SK-N-SH (cell line): Measurements from ENCODE around the gene PEX26. TPM values are rescaled to one million over a fixed set of nuclear protein-coding genes. Genes with fewer than 3 reads are reported as not detected.

Experiments used
- CTCF ChIA-PET: fragments of 300-600, 350-600 bp; formaldehyde crosslinking; extraction: SDS; loops from one replicate; lab custom pipeline; 2021; lab: Yijun Ruan, JAX
- POLR2A ChIA-PET: fragments of 350-600 bp; sonication (Branson Sonifier 250); formaldehyde crosslinking; extraction: SDS; loops from one replicate; lab custom pipeline; 2020; ENCODE audit warnings: antibody characterized with exemption, inconsistent platforms; lab: Yijun Ruan, JAX
- DNase-seq: peaks from one replicate; pipeline ENCODE4 v3.0.0; 2012
- H2AFZ ChIP-seq: fragments of 200-600 bp; sonication (generic); 2 replicates; pipeline ENCODE4 v1.8.1; 2016; ENCODE audit warnings: antibody characterized with exemption, mild to moderate bottlenecking, low read depth
- H3F3A ChIP-seq: fragments of 200-600 bp; sonication (generic); replicated peaks from 2 replicates; pipeline ENCODE3; 2016; ENCODE audit warnings: antibody characterized with exemption, mild to moderate bottlenecking; ENCODE audit not compliant: insufficient read depth
- H3K27ac ChIP-seq, 2 experiments: fragments of 200-500 bp in 1 of 2; fragments of 200-600 bp in 1 of 2; sonication (Bioruptor generic) in 1 of 2; sonication (generic), shearing (Covaris generic) in 1 of 2; 2 replicates each; pipeline versions ENCODE4 v1.5.1 to v1.6.1; 2014 to 2016; ENCODE audit warnings: low read depth in 2 of 2, inconsistent platforms in 1 of 2, low read length in 1 of 2, mild to moderate bottlenecking in 1 of 2, mixed read lengths in 1 of 2
- H3K27me3 ChIP-seq: fragments of 200-600 bp; sonication (generic), shearing (Covaris generic); 2 replicates; pipeline ENCODE4 v1.6.1; 2016; ENCODE audit warnings: mixed run types; ENCODE audit not compliant: insufficient read depth
- H3K36me3 ChIP-seq, 2 experiments: fragments of 200-500 bp in 1 of 2; fragments of 200-600 bp in 1 of 2; sonication (Bioruptor generic) in 1 of 2; sonication (generic) in 1 of 2; replicated peaks in 1 of 2; 2 replicates each; pipeline versions ENCODE3 to v1.5.1; 2014 to 2016; ENCODE audit warnings: low read length in 1 of 2, mild to moderate bottlenecking in 1 of 2; ENCODE audit not compliant: insufficient read depth in 2 of 2, control insufficient read depth in 1 of 2
- H3K4me1 ChIP-seq, 2 experiments: fragments of 200-500 bp in 1 of 2; fragments of 200-600 bp in 1 of 2; sonication (Bioruptor generic) in 1 of 2; sonication (generic), shearing (Covaris generic) in 1 of 2; 2 replicates each; pipeline versions ENCODE4 v1.5.1 to v1.6.1; 2014 to 2016; ENCODE audit warnings: low read depth in 1 of 2, low read length in 1 of 2, mixed run types in 1 of 2; ENCODE audit not compliant: insufficient read depth in 2 of 2, control insufficient read depth in 1 of 2
- H3K4me2 ChIP-seq: fragments of 200-600 bp; sonication (generic), shearing (Covaris generic); 2 replicates; pipeline ENCODE4 v1.6.1; 2017; ENCODE audit warnings: mixed run types
- H3K4me3 ChIP-seq, 2 experiments: fragments of 200-500 bp in 1 of 2; fragments of 200-600 bp in 1 of 2; sonication (Bioruptor generic) in 1 of 2; sonication (generic), shearing (Covaris generic) in 1 of 2; 2 replicates each; pipeline versions ENCODE4 v1.5.1 to v1.8.1; 2014 to 2016; ENCODE audit warnings: low read depth in 2 of 2, inconsistent platforms in 1 of 2, low read length in 1 of 2, mild to moderate bottlenecking in 1 of 2, mixed read lengths in 1 of 2, moderate library complexity in 1 of 2
- H3K79me2 ChIP-seq: fragments of 200-600 bp; sonication (generic); 2 replicates; pipeline ENCODE4 v1.8.1; 2017; ENCODE audit warnings: mild to moderate bottlenecking; ENCODE audit not compliant: insufficient read depth
- H3K9ac ChIP-seq: fragments of 200-600 bp; sonication (generic); 2 replicates; pipeline ENCODE4 v1.6.1; 2017; ENCODE audit warnings: mixed run types
- H3K9me2 ChIP-seq: fragments of 200-600 bp; sonication (generic); 2 replicates; pipeline ENCODE4 v1.6.1; 2017; ENCODE audit warnings: mixed run types
- H3K9me3 ChIP-seq: fragments of 200-600 bp; sonication (generic); 2 replicates; pipeline ENCODE4 v1.6.1; 2017; ENCODE audit warnings: mixed run types, mild to moderate bottlenecking, moderate library complexity
- H4K20me1 ChIP-seq: fragments of 200-600 bp; sonication (generic); 2 replicates; pipeline ENCODE4 v1.6.1; 2017; ENCODE audit warnings: mild to moderate bottlenecking, mixed run types; ENCODE audit not compliant: insufficient read depth
- CHD2 ChIP-seq: fragments of 150-350 bp; IDR thresholded peaks from 2 replicates; pipeline ENCODE4 v1.6.1; 2018; ENCODE audit warnings: low read length; ENCODE audit not compliant: partially characterized antibody
- FOXM1 ChIP-seq: IDR thresholded peaks from 2 replicates; pipeline ENCODE4 v1.4.0; 2012; ENCODE audit warnings: low read depth, mild to moderate bottlenecking
- GABPA ChIP-seq: IDR thresholded peaks from 2 replicates; pipeline ENCODE4 v1.4.0; 2012; ENCODE audit warnings: low read depth, mild to moderate bottlenecking
- MXI1 ChIP-seq: IDR thresholded peaks from 2 replicates; pipeline ENCODE4 v1.6.1; 2012; ENCODE audit warnings: mild to moderate bottlenecking, low read depth, low read length, improper control_type of control experiment
- NFIC ChIP-seq: IDR thresholded peaks from 2 replicates; pipeline ENCODE4 v1.4.0; 2012; ENCODE audit warnings: borderline replicate concordance
- RCOR1 ChIP-seq: fragments of 150-350 bp; IDR thresholded peaks from 2 replicates; pipeline ENCODE4 v1.6.1; 2017; ENCODE audit warnings: antibody characterized with exemption, low read length
- RXRA ChIP-seq: IDR thresholded peaks from 2 replicates; pipeline ENCODE4 v1.4.0; 2012; ENCODE audit warnings: low read depth, mild to moderate bottlenecking, borderline replicate concordance
- TEAD4 ChIP-seq: IDR thresholded peaks from 2 replicates; pipeline ENCODE4 v1.4.0; 2012; ENCODE audit warnings: mild to moderate bottlenecking, borderline replicate concordance; ENCODE audit not compliant: insufficient read depth
- WGBS: methylation state at CpG from one replicate; pipeline ENCODE4 v1.1.6; 2017; ENCODE audit warnings: low lambda C conversion rate; 5-methylcytosine and 5-hydroxymethylcytosine counted together
- polyA plus RNA-seq, 3 experiments: library from polyadenylated mRNA; depleted of rRNA; stranded (reverse); fragments of >200 nt; gene quantifications; 2 replicates each; pipeline ENCODE4 v1.2.3, GENCODE V29; 2012
- TF ChIP-seq, protein P1 (sequence below): IDR thresholded peaks from 2 replicates; pipeline ENCODE4; 2012
- TF ChIP-seq, protein P2 (sequence below): fragments of 150-350 bp; IDR thresholded peaks from 2 replicates; pipeline ENCODE4 v1.6.1; 2017; ENCODE audit warnings: antibody characterized with exemption, low read length, low read depth, borderline replicate concordance
- TF ChIP-seq, protein P3 (sequence below): IDR thresholded peaks from 2 replicates; pipeline ENCODE4 v1.4.0; 2012; ENCODE audit warnings: low read depth, borderline replicate concordance
- TF ChIP-seq, protein P4 (sequence below): IDR thresholded peaks from 2 replicates; pipeline ENCODE4 v1.6.1; 2012; ENCODE audit warnings: mild to moderate bottlenecking, low read depth, low read length, moderate library complexity

Gene PEX26
- polyA plus RNA-seq, 1 of the 3 experiments (the other 2 are of a cell fraction): 13.0 TPM

DNA sequence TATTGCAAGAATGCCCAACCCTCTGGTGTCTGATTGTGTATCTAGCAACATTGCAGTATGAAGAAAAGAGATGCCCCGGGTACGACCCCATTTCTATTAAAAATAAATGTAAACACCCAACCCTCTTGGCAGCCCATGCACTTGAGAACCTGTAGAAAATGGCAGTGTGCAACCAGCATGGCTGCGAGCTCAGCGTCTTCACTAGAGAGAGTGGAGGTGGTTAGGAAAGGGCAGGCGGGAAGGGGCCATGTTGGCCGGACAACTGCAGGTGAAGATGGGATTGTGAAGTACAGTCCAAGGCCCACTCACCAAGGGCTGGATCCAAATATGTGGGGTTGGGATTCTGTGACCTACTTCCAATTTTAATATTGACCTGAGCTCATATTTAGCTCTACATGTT lies 15.9 kb downstream of the PEX26 start:
- ChIA-PET CTCF (interaction anchor here (1.0 to 1.3 kb wide), 2 partner anchors 12 to 14 kb away, joined by 3 to 4 read pairs; no protein-coding TSS in a partner anchor), POLR2A (no interaction called here)
- DNase-seq: no peak
- no peaks in the 10 kb centered on the region for H3K27me3 ChIP-seq
- no peak overlapping the region for H3K27ac ChIP-seq
- H3K9ac ChIP-seq: no peak overlapping the region
- no peak overlapping the region for H2AFZ ChIP-seq
- TF ChIP-seq, protein P1, sequence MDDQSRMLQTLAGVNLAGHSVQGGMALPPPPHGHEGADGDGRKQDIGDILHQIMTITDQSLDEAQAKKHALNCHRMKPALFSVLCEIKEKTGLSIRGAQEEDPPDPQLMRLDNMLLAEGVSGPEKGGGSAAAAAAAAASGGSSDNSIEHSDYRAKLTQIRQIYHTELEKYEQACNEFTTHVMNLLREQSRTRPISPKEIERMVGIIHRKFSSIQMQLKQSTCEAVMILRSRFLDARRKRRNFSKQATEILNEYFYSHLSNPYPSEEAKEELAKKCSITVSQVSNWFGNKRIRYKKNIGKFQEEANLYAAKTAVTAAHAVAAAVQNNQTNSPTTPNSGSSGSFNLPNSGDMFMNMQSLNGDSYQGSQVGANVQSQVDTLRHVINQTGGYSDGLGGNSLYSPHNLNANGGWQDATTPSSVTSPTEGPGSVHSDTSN: no peak
- no peak for TF ChIP-seq FOXM1
- H3K79me2 ChIP-seq: 0 out of 2 replicates have a peak, but pooled peaks cover 5% of the 10 kb centered on the region
- no peak overlapping the region for H3K4me3 ChIP-seq
- peaks cover 9 to 14% of the 10 kb centered on the region in 2 experiments for H3K36me3 ChIP-seq
- 92% methylated on average over 6 of the region's 6 CpGs for WGBS
- H3F3A ChIP-seq: peaks cover 4% of the 10 kb centered on the region
- H3K4me2 ChIP-seq: no peak overlapping the region
- H3K9me3 ChIP-seq: no peaks in the 10 kb centered on the region
- no peaks in the 10 kb centered on the region for H3K9me2 ChIP-seq
- H4K20me1 ChIP-seq: no peaks in the 10 kb centered on the region
- no peaks in the 10 kb centered on the region for H3K4me1 ChIP-seq

DNA sequence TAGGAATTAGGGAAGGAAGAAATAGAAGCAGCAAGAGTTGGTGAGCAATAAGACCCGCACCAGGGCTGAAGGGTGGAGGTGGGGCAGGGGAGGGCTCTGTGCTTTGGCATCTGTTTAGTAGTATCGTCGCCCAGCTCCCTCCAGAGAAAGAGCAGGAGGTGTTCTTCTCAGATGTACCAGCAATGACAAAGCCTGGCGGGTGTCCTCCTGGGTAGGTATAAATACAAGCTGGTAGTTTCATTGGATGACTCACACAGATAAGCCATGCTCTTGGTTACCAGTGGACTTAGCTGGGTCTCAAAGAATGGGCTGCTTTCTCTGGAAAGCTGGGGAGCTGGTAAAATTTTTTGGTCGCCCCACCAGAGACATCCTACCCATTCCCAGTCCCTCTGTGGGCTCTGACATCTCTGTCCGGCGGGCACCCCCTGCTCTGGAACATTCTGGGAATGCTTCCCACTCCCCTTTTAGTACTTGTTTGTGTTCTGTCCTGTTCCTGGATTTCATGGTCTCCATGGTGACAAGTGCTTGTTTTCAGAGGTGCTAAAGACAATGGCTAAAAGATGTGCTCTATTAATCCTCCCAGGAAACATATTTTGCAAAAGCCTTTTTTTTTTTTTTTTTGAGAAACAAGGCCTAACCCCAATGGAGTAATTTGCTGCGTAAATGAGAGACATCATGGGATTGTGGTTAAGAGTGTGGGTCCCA lies 17.5 kb downstream of the PEX26 start:
- POLR2A ChIA-PET: no interaction called here
- no peak for TF ChIP-seq MXI1
- TF ChIP-seq, all 33 proteins: peak for 0
- Histone ChIP-seq H2AFZ (no peak overlapping the region), H3K4me1 (no peaks in the 10 kb centered on the region), H3K9me2 (no peaks in the 10 kb centered on the region), H3K79me2 (0 out of 2 replicates have a peak, but pooled peaks cover 5% of the 10 kb centered on the region), H3K9ac (no peak overlapping the region), H3K4me3 (no peak overlapping the region), H3K4me2 (no peak overlapping the region), H3K36me3 (peaks cover 2 to 20% of the 10 kb centered on the region in 2 experiments), H4K20me1 (no peaks in the 10 kb centered on the region), H3K27ac (no peak overlapping the region), H3K27me3 (no peaks in the 10 kb centered on the region), H3F3A (peaks cover 4% of the 10 kb centered on the region), H3K9me3 (no peaks in the 10 kb centered on the region)
- 97% methylated on average over 8 of the region's 8 CpGs for WGBS
- no peak for DNase-seq
- CTCF ChIA-PET: interaction anchor here (1.6 kb wide), 1 partner anchor 265 kb away, joined by 3 read pairs; no protein-coding TSS in a partner anchor

DNA sequence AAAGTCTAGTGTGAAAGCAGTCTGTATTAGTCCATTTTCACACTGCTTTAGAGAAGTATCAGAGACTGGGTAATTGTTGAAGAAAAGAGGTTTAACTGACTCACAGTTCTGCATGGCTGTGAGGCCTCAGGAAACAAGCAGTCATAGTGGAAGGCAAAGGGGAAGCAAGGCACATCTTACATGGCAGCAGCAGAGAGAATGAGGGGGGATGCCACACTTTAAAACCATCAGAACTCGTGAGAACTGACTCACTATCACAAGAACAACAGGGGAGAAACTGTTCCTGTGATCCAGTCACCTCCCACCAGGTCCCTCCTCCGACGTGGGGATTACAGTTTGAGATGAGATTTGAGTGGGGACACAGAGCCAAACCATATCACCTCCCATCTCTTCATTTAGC lies 19.0 kb downstream of the PEX26 start:
- DNase-seq: no peak
- Histone ChIP-seq H4K20me1 (no peaks in the 10 kb centered on the region), H3K9ac (no peak overlapping the region), H3K27me3 (no peaks in the 10 kb centered on the region), H3K27ac (no peak overlapping the region), H2AFZ (no peak overlapping the region), H3K9me3 (no peaks in the 10 kb centered on the region), H3K4me3 (no peak overlapping the region), H3K4me2 (no peak overlapping the region), H3K79me2 (0 out of 2 replicates have a peak, but pooled peaks cover 5% of the 10 kb centered on the region), H3K36me3 (peaks cover 2 to 20% of the 10 kb centered on the region in 2 experiments), H3K4me1 (no peaks in the 10 kb centered on the region), H3F3A (peaks cover 4% of the 10 kb centered on the region), H3K9me2 (no peaks in the 10 kb centered on the region)
- POLR2A ChIA-PET: no interaction called here
- 67% methylated on average over 3 of the region's 3 CpGs for WGBS
- CTCF ChIA-PET: no interaction called here
- TF ChIP-seq RCOR1 (no peak), GABPA (no peak), RXRA (no peak), CHD2 (no peak), TEAD4 (no peak), NFIC (no peak)
- TF ChIP-seq, protein P1: no peak
- TF ChIP-seq, protein P2, sequence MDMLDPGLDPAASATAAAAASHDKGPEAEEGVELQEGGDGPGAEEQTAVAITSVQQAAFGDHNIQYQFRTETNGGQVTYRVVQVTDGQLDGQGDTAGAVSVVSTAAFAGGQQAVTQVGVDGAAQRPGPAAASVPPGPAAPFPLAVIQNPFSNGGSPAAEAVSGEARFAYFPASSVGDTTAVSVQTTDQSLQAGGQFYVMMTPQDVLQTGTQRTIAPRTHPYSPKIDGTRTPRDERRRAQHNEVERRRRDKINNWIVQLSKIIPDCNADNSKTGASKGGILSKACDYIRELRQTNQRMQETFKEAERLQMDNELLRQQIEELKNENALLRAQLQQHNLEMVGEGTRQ: no peak
- TF ChIP-seq, protein P3, sequence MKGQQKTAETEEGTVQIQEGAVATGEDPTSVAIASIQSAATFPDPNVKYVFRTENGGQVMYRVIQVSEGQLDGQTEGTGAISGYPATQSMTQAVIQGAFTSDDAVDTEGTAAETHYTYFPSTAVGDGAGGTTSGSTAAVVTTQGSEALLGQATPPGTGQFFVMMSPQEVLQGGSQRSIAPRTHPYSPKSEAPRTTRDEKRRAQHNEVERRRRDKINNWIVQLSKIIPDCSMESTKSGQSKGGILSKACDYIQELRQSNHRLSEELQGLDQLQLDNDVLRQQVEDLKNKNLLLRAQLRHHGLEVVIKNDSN: no peak
- TF ChIP-seq, protein P4, sequence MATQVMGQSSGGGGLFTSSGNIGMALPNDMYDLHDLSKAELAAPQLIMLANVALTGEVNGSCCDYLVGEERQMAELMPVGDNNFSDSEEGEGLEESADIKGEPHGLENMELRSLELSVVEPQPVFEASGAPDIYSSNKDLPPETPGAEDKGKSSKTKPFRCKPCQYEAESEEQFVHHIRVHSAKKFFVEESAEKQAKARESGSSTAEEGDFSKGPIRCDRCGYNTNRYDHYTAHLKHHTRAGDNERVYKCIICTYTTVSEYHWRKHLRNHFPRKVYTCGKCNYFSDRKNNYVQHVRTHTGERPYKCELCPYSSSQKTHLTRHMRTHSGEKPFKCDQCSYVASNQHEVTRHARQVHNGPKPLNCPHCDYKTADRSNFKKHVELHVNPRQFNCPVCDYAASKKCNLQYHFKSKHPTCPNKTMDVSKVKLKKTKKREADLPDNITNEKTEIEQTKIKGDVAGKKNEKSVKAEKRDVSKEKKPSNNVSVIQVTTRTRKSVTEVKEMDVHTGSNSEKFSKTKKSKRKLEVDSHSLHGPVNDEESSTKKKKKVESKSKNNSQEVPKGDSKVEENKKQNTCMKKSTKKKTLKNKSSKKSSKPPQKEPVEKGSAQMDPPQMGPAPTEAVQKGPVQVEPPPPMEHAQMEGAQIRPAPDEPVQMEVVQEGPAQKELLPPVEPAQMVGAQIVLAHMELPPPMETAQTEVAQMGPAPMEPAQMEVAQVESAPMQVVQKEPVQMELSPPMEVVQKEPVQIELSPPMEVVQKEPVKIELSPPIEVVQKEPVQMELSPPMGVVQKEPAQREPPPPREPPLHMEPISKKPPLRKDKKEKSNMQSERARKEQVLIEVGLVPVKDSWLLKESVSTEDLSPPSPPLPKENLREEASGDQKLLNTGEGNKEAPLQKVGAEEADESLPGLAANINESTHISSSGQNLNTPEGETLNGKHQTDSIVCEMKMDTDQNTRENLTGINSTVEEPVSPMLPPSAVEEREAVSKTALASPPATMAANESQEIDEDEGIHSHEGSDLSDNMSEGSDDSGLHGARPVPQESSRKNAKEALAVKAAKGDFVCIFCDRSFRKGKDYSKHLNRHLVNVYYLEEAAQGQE: no peak
